SU-DHL-6 (cell line): ENCODE measurements around the gene DSP.

ENCODE experiments used
- H2AFZ ChIP-seq: fragments of 200-600 bp; sonication (generic); 2 replicates; pipeline ENCODE4 v1.6.1; 2014; ENCODE audit warnings: low read depth, mild to moderate bottlenecking, moderate library complexity, mixed read lengths, antibody characterized with exemption, low read length; ENCODE audit not compliant: severe bottlenecking
- H3F3A ChIP-seq: fragments of 200-600 bp; shearing (Covaris generic); 2 replicates; pipeline ENCODE4 v1.6.0; 2016; ENCODE audit warnings: antibody characterized with exemption, mild to moderate bottlenecking; ENCODE audit not compliant: insufficient read depth
- H3K27ac ChIP-seq: fragments of 200-600 bp; sonication (generic); 2 replicates; pipeline ENCODE4 v1.5.1; 2016; ENCODE audit warnings: low read depth, mild to moderate bottlenecking, low read length, moderate library complexity, mixed read lengths
- H3K27me3 ChIP-seq: fragments of 200-600 bp; sonication (generic), shearing (Covaris generic); 2 replicates; pipeline ENCODE4 v1.6.0; 2014; ENCODE audit warnings: mild to moderate bottlenecking, low read length
- H3K36me3 ChIP-seq: fragments of 200-600 bp; sonication (generic); 2 replicates; pipeline ENCODE4 v1.6.1; 2014; ENCODE audit warnings: mild to moderate bottlenecking, low read length, mixed read lengths
- H3K4me2 ChIP-seq: fragments of 300-600, 200-600 bp; shearing (Covaris generic), sonication (generic); 2 replicates; pipeline ENCODE4 v1.6.0; 2014; ENCODE audit warnings: low read length, low read depth, mild to moderate bottlenecking; ENCODE audit not compliant: poor library complexity, severe bottlenecking
- H3K4me3 ChIP-seq: fragments of 200-600 bp; sonication (generic); 2 replicates; pipeline ENCODE4 v1.5.1; 2014; ENCODE audit warnings: antibody characterized with exemption, low read length, mild to moderate bottlenecking, mixed read lengths; ENCODE audit not compliant: insufficient read depth, poor library complexity, severe bottlenecking
- H3K79me2 ChIP-seq: fragments of 200-600 bp; sonication (generic); 2 replicates; pipeline ENCODE4 v1.6.1; 2014; ENCODE audit warnings: mild to moderate bottlenecking, low read length, moderate library complexity; ENCODE audit not compliant: insufficient read depth
- H3K9ac ChIP-seq: fragments of 200-600 bp; sonication (generic); 2 replicates; pipeline ENCODE4 v1.7.0; 2014; ENCODE audit warnings: mild to moderate bottlenecking, low read length
- H3K9me2 ChIP-seq: fragments of 200-600 bp; sonication (generic); replicated peaks from 2 replicates; pipeline ENCODE4 v1.6.1; 2014; ENCODE audit warnings: low read length; ENCODE audit not compliant: insufficient read depth
- H3K9me3 ChIP-seq: fragments of 200-600 bp; sonication (generic); 2 replicates; pipeline ENCODE4 v1.6.1; 2014; ENCODE audit warnings: low read length, mixed read lengths; ENCODE audit not compliant: insufficient read depth
- H4K20me1 ChIP-seq: fragments of 200-600 bp; sonication (generic); 2 replicates; pipeline ENCODE4 v1.6.1; 2014; ENCODE audit warnings: low read depth, mild to moderate bottlenecking, antibody characterized with exemption, low read length, moderate library complexity, mixed read lengths
- CTCF ChIP-seq: fragments of 200-600 bp; sonication (generic); IDR thresholded peaks from one replicate; pipeline ENCODE4 v1.5.1; 2017; ENCODE audit warnings: antibody characterized with exemption, mild to moderate bottlenecking, low read length, moderate library complexity; ENCODE audit not compliant: insufficient read depth, poor library complexity, severe bottlenecking
- EZH2phosphoT487 ChIP-seq: fragments of 200-600 bp; sonication (generic), shearing (Covaris generic); conservative IDR thresholded peaks from 2 replicates; pipeline ENCODE4 v1.6.1; 2018; ENCODE audit warnings: mild to moderate bottlenecking, antibody characterized with exemption, low read length, moderate library complexity, mixed read lengths

Gene DSP

GRCh38 chr6:7624796-7625710 lies 83.6 kb downstream of the DSP start:
- H3K36me3 ChIP-seq: no peaks in the 10 kb centered on the region
- H3K27ac ChIP-seq: no peak overlapping the region
- no peaks in the 10 kb centered on the region for H3F3A ChIP-seq

DNA sequence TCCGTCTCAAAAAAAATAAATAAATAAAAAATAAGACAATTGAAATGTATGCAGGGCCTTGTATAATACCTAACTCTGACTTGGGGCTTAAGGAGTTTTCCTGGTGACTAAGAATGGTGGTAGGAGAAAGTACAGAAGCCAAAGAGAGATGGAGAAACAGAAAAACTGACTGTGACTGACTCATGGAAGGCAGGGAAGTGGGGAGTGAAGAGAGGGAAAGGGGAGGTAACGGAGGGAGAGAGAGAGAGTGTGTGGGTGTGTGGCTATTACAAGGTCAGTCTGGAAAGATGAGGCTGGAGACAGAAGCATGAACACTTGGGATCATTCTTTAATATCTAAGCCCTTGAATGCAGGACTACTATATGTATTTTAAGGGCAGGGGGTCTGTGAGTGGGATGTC lies 87.0 kb downstream of the DSP start:
- no peaks in the 10 kb centered on the region for H3K36me3 ChIP-seq
- no peak overlapping the region for H2AFZ ChIP-seq
- TF ChIP-seq EZH2phosphoT487 (no peak), CTCF (no peak)
- H3K79me2 ChIP-seq: no peaks in the 10 kb centered on the region
- no peaks in the 10 kb centered on the region for H4K20me1 ChIP-seq
- H3K27me3 ChIP-seq: no peaks in the 10 kb centered on the region
- no peak overlapping the region for H3K9ac ChIP-seq
- H3K4me2 ChIP-seq: no peak overlapping the region
- H3K9me2 ChIP-seq: no peaks in the 10 kb centered on the region
- H3K9me3 ChIP-seq: no peaks in the 10 kb centered on the region
- H3K27ac ChIP-seq: no peak overlapping the region
- H3F3A ChIP-seq: no peaks in the 10 kb centered on the region
- H3K4me3 ChIP-seq: no peak overlapping the region

More at GRCh38 chr6:7624796-7625710, 83.6 kb downstream of the DSP start:
- Histone ChIP-seq H2AFZ (no peak overlapping the region), H3K9ac (no peak overlapping the region), H4K20me1 (no peaks in the 10 kb centered on the region), H3K9me3 (no peaks in the 10 kb centered on the region), H3K79me2 (no peaks in the 10 kb centered on the region), H3K4me3 (no peak overlapping the region), H3K9me2 (no peaks in the 10 kb centered on the region), H3K27me3 (no peaks in the 10 kb centered on the region), H3K4me2 (no peak overlapping the region)
- TF ChIP-seq CTCF (no peak), EZH2phosphoT487 (no peak)

DNA sequence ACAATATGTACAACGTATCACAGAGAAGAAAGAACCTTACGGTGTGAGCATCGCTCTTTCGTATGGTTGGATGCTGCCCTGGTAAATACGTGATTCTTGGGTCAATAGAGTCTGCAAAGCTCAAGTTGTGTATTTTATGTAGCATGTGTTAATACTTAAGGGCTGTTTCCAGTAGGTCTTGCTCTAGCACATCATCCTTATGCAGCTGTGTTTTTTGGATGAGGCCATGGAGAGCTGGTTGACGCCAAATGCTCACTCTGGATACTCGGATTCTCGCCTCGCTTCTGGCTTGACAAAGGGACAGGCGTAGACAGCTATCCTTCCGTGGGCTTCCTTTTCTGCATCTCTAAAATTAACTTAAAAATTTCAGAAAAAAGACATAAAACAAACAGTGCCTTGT lies 87.4 kb downstream of the DSP start:
- Histone ChIP-seq H3K79me2 (no peaks in the 10 kb centered on the region), H3K27ac (no peak overlapping the region), H2AFZ (no peak overlapping the region), H3K9me2 (no peaks in the 10 kb centered on the region), H3K9ac (no peak overlapping the region), H3K4me3 (no peak overlapping the region), H3F3A (no peaks in the 10 kb centered on the region), H3K4me2 (no peak overlapping the region), H4K20me1 (no peaks in the 10 kb centered on the region), H3K9me3 (no peaks in the 10 kb centered on the region), H3K36me3 (no peaks in the 10 kb centered on the region), H3K27me3 (no peaks in the 10 kb centered on the region)
- TF ChIP-seq CTCF (no peak), EZH2phosphoT487 (no peak)
